HCT116 (cell line): ENCODE data around the gene LIN9.

Source experiments
- ATF3 ChIP-seq: IDR thresholded peaks from 2 replicates; pipeline ENCODE4 v1.6.1; 2012
- CTCF ChIP-seq, 3 experiments: fragments of 200-600 bp in 1 of 3; sonication (generic) in 1 of 3; IDR thresholded peaks in 2 of 3; conservative IDR thresholded peaks in 1 of 3; 2 replicates each; pipeline ENCODE4 v1.5.1; 2012 to 2017; ENCODE audit warnings: low read depth in 2 of 3, low read length in 2 of 3, antibody characterized with exemption in 1 of 3, borderline replicate concordance in 1 of 3, control low read depth in 1 of 3, mild to moderate bottlenecking in 1 of 3, mixed read lengths in 1 of 3, mixed run types in 1 of 3, moderate library complexity in 1 of 3; ENCODE audit not compliant: insufficient read depth in 1 of 3
- EGR1 ChIP-seq: IDR thresholded peaks from 2 replicates; pipeline ENCODE4 v1.6.1; 2012; ENCODE audit warnings: low read depth
- EZH2 ChIP-seq: fragments of 200-600 bp; sonication (generic); IDR thresholded peaks from 2 replicates; pipeline ENCODE4 v1.6.1; 2017; ENCODE audit warnings: antibody characterized with exemption, mixed run types
- FOSL1 ChIP-seq: IDR thresholded peaks from 2 replicates; pipeline ENCODE4 v1.6.1; 2012; ENCODE audit warnings: low read depth
- JUND ChIP-seq: IDR thresholded peaks from 2 replicates; pipeline ENCODE4 v1.6.1; 2012
- POLR2A ChIP-seq: IDR thresholded peaks from 2 replicates; pipeline ENCODE4 v1.7.0; 2011; ENCODE audit warnings: borderline replicate concordance; ENCODE audit not compliant: insufficient read depth, insufficient read length; ENCODE audit errors: extremely low read depth
- POLR2AphosphoS5 ChIP-seq: IDR thresholded peaks from 2 replicates; pipeline ENCODE4 v1.6.1; 2011; ENCODE audit warnings: mild to moderate bottlenecking, low read depth, low read length, moderate library complexity
- REST ChIP-seq: IDR thresholded peaks from 2 replicates; pipeline ENCODE4 v1.6.1; 2012; ENCODE audit warnings: low read depth
- TCF7L2 ChIP-seq: IDR thresholded peaks from 2 replicates; pipeline ENCODE4 v1.7.0; 2011; ENCODE audit warnings: borderline replicate concordance, inconsistent platforms; ENCODE audit not compliant: insufficient read depth, insufficient read length; ENCODE audit errors: extremely low read depth
- YY1 ChIP-seq: IDR thresholded peaks from 2 replicates; pipeline ENCODE4 v1.6.1; 2011; ENCODE audit warnings: low read length, low read depth, moderate library complexity, mild to moderate bottlenecking; ENCODE audit not compliant: insufficient replicate concordance; ENCODE audit errors: extremely low read depth
- ZBTB33 ChIP-seq: IDR thresholded peaks from 2 replicates; pipeline ENCODE4 v1.6.1; 2011; ENCODE audit warnings: mild to moderate bottlenecking, low read length, moderate library complexity; ENCODE audit not compliant: insufficient replicate concordance; ENCODE audit errors: extremely low read depth

- TF ChIP-seq CTCF (IDR thresholded peaks at IDR 0.05 in 2 of 3, conservative IDR thresholded peaks at IDR 0.05 in 1 of 3; ENCODE audit: borderline replicate concordance in 1 of 3, insufficient read depth in 1 of 3, low read depth in 2 of 3, low read length in 2 of 3): no peak
- no peak for TF ChIP-seq JUND
- TF ChIP-seq TCF7L2: no peak
- no peak for TF ChIP-seq YY1
- no peak for TF ChIP-seq POLR2A
- TF ChIP-seq REST: no peak
- no peak for TF ChIP-seq ATF3
- TF ChIP-seq EZH2: no peak
- no peak for TF ChIP-seq ZBTB33
- no peak for TF ChIP-seq POLR2AphosphoS5
- no peak for TF ChIP-seq EGR1
- no peak for TF ChIP-seq FOSL1
Observed at GRCh38 chr1:226337276-226337875, 28.4 kb upstream of the LIN9 start.
